Duodenal mucosa (tissue), 2 donors: ENCODE results near the gene INO80C.

Experiments
- H3K27ac ChIP-seq: one replicate; pipeline ENCODE4 v1.7.0; 2013; ENCODE audit warnings: low read depth, low read length
- H3K27me3 ChIP-seq, 2 donors: one replicate each; pipeline ENCODE4 v1.7.0; 2013; ENCODE audit warnings: low read length in 2 of 2, control low read depth in 1 of 2; ENCODE audit not compliant: insufficient read depth in 2 of 2, control insufficient read depth in 1 of 2
- H3K36me3 ChIP-seq, 2 donors: one replicate each; pipeline ENCODE4 v1.7.0; 2013; ENCODE audit warnings: low read length in 2 of 2, control low read depth in 1 of 2; ENCODE audit not compliant: insufficient read depth in 2 of 2, control insufficient read depth in 1 of 2
- H3K4me1 ChIP-seq, 2 donors: one replicate each; pipeline ENCODE4 v1.7.0; 2013; ENCODE audit warnings: low read length in 2 of 2, control low read depth in 1 of 2; ENCODE audit not compliant: insufficient read depth in 2 of 2, control insufficient read depth in 1 of 2
- H3K4me3 ChIP-seq, 2 donors: one replicate each; pipeline ENCODE4 v1.7.0; 2013; ENCODE audit warnings: low read length in 2 of 2, low read depth in 1 of 2
- H3K9ac ChIP-seq, 2 donors: one replicate each; pipeline ENCODE4 v1.7.0; 2013; ENCODE audit warnings: low read length in 2 of 2, low read depth in 1 of 2
- H3K9me3 ChIP-seq, 2 donors: one replicate each; pipeline ENCODE4 v1.7.0; 2013; ENCODE audit warnings: low read length in 2 of 2, control low read depth in 1 of 2; ENCODE audit not compliant: control insufficient read depth in 1 of 2

The INO80C gene

GRCh38 chr18:35436076-35436649 is 61.6 kb downstream of the INO80C start:
- Histone ChIP-seq H3K9ac (no peak overlapping the region), H3K4me1 (no peaks in the 10 kb centered on the region), H3K36me3 (no peaks in the 10 kb centered on the region), H3K27me3 (no peaks in the 10 kb centered on the region), H3K27ac (no peak overlapping the region), H3K9me3 (peaks cover 0 to 7% of the 10 kb centered on the region in 2 donors), H3K4me3 (no peak overlapping the region)

- H3K27ac ChIP-seq: no peak overlapping the region
- H3K9ac ChIP-seq: no peak overlapping the region
- peaks cover 0 to 7% of the 10 kb centered on the region in 2 donors for H3K9me3 ChIP-seq
- no peaks in the 10 kb centered on the region for H3K4me1 ChIP-seq
- no peaks in the 10 kb centered on the region for H3K36me3 ChIP-seq
- H3K4me3 ChIP-seq: no peak overlapping the region
- no peaks in the 10 kb centered on the region for H3K27me3 ChIP-seq
Measured at GRCh38 chr18:35435401-35435800, 62.4 kb downstream of the INO80C start.

- Histone ChIP-seq H3K27me3 (no peaks in the 10 kb centered on the region), H3K9ac (no peak overlapping the region), H3K27ac (no peak overlapping the region), H3K36me3 (no peaks in the 10 kb centered on the region), H3K4me1 (no peaks in the 10 kb centered on the region), H3K9me3 (peaks cover 0 to 7% of the 10 kb centered on the region in 2 donors), H3K4me3 (no peak overlapping the region)
Measured at GRCh38 chr18:35432565-35433001, 65.2 kb downstream of the INO80C start.

- Histone ChIP-seq H3K36me3 (no peaks in the 10 kb centered on the region), H3K4me1 (no peaks in the 10 kb centered on the region), H3K27me3 (no peaks in the 10 kb centered on the region), H3K9ac (no peak overlapping the region), H3K4me3 (no peak overlapping the region), H3K9me3 (peaks cover 0 to 7% of the 10 kb centered on the region in 2 donors), H3K27ac (no peak overlapping the region)
Measured at GRCh38 chr18:35431374-35431741, 66.4 kb downstream of the INO80C start.

GRCh38 chr18:35430721-35431373 is 66.9 kb downstream of the INO80C start:
- Histone ChIP-seq H3K9ac (no peak overlapping the region), H3K27ac (no peak overlapping the region), H3K9me3 (peaks cover 0 to 7% of the 10 kb centered on the region in 2 donors), H3K27me3 (no peaks in the 10 kb centered on the region), H3K4me3 (no peak overlapping the region), H3K4me1 (no peaks in the 10 kb centered on the region), H3K36me3 (no peaks in the 10 kb centered on the region)

GRCh38 chr18:35426786-35427185 is 71.0 kb downstream of the INO80C start:
- no peak overlapping the region for H3K4me3 ChIP-seq
- no peak overlapping the region for H3K27ac ChIP-seq
- H3K27me3 ChIP-seq: no peaks in the 10 kb centered on the region
- H3K36me3 ChIP-seq: no peaks in the 10 kb centered on the region
- H3K9ac ChIP-seq: no peak overlapping the region
- H3K4me1 ChIP-seq: no peaks in the 10 kb centered on the region
- no peaks in the 10 kb centered on the region for H3K9me3 ChIP-seq

GRCh38 chr18:35424356-35424755 is 73.4 kb downstream of the INO80C start:
- no peak overlapping the region for H3K27ac ChIP-seq
- no peaks in the 10 kb centered on the region for H3K4me1 ChIP-seq
- no peak overlapping the region for H3K9ac ChIP-seq
- H3K27me3 ChIP-seq: no peaks in the 10 kb centered on the region
- H3K4me3 ChIP-seq: no peak overlapping the region
- H3K9me3 ChIP-seq: peaks cover 0 to 3% of the 10 kb centered on the region in 2 donors
- H3K36me3 ChIP-seq: no peaks in the 10 kb centered on the region

GRCh38 chr18:35422237-35422636 is 75.5 kb downstream of the INO80C start:
- Histone ChIP-seq H3K27ac (no peak overlapping the region), H3K9ac (no peak overlapping the region)

GRCh38 chr18:35418610-35419009 is 79.2 kb downstream of the INO80C start:
- H3K4me1 ChIP-seq: no peaks in the 10 kb centered on the region
- no peak overlapping the region for H3K4me3 ChIP-seq
- H3K27ac ChIP-seq: no peak overlapping the region
- peaks cover 0 to 17% of the 10 kb centered on the region in 2 donors for H3K9me3 ChIP-seq
- no peak overlapping the region for H3K9ac ChIP-seq
- no peaks in the 10 kb centered on the region for H3K27me3 ChIP-seq
- no peaks in the 10 kb centered on the region for H3K36me3 ChIP-seq

More at GRCh38 chr18:35422237-35422636, 75.5 kb downstream of the INO80C start:
- no peak overlapping the region for H3K4me3 ChIP-seq
- H3K36me3 ChIP-seq: no peaks in the 10 kb centered on the region
- no peaks in the 10 kb centered on the region for H3K4me1 ChIP-seq
- no peaks in the 10 kb centered on the region for H3K27me3 ChIP-seq
- H3K9me3 ChIP-seq: peaks cover 0 to 14% of the 10 kb centered on the region in 2 donors
